Erythroblast (primary cell): Measurements from ENCODE around the gene BSN.
"Not testable (repeated sequence)": the region's sequence is repeated elsewhere in the genome, so short reads cannot be mapped to it uniquely, and the experiment has no call there.

ENCODE experiments used
- GATA1 ChIP-seq: IDR thresholded peaks from 2 replicates; pipeline ENCODE4 v1.6.1; 2011; ENCODE audit warnings: low read depth, mild to moderate bottlenecking, control low read depth, low read length, moderate library complexity
- POLR2A ChIP-seq: IDR thresholded peaks from 2 replicates; pipeline ENCODE4 v1.6.1; 2011; ENCODE audit warnings: mild to moderate bottlenecking, low read length

DNA sequence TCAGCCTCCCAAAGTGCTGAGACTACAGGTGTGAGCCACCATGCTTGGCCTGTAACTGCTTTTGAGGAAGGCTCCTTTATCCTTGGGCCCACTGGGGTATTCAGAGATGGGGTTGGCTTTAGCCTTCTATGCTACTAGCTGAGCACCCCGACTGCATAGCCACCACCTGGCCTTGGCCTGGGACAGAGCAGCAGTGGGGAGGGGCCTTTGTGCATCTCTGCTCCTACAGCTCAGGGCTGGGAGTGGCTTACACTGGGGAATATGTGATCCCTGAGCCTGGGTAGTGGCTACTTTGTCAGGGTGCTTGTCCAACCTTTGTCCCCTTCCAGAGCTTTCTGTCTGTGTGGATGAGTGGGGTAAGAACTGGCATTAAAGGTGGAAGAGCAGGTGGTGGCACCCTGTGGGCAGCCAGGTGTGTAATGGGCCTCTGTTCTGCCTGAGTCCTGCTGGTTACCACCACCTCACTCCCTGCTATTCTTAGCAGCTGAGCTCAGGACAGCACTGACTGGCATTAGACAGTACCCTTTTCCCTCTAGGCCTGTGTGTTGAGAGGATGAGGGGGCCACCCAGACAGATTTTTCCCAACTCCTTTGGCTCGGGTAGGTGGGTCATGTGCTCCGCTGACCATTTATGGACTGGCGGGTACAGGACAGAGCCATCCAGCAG is 141.2 kb downstream of the BSN start:
- not testable (repeated sequence) for TF ChIP-seq POLR2A, GATA1
